ENCODE measurements around the gene OTOP2. TPM values are rescaled to one million over a fixed set of nuclear protein-coding genes. Genes with fewer than 3 reads are reported as not detected.
A peak's percentile ranks its signal among the peaks of the same experiment; 100 is the strongest.

OTOP2 gene
- total and polyA plus RNA-seq, 9 of the 15 experiments (the other 6 are each of a cell fraction or from before 2014, with no cell fraction given): 0.04 to 0.36 (median 0.14) TPM; not detected in 1

DNA sequence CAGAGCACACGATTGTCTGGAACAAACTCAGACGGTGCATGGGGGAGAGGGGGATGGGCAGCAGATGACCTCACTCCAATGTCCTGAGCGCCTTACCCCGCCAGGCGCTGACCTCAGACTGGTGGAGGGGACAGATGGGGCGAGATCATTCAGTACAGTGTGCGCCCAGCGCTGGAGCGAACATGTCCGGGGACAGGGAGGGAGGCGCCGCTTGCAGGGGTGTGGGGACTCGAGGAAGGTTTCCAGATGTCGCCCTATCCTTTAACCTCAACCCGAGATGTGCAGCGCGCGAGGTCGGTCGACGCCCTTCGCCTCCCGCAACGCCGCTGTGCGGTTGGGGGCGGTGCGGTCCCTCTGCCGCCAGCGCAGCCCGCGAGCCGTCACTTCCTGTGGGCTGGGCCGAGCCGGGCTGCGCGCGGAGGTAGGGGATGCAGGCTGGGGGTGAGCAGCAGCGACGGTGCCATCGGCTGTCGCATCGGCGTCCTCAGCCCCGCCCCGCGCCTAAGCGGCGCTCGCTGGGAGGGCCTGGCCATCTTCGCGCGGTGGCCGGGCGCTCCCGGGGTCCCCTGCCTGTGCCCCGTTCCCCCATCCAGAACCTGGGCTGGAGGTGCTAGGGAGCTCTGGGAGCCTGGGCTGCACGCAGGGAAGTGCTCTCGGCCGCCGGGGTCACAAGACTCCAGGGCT is 58.0 kb downstream of the OTOP2 start (continued):
- TF ChIP-seq, protein P1, sequence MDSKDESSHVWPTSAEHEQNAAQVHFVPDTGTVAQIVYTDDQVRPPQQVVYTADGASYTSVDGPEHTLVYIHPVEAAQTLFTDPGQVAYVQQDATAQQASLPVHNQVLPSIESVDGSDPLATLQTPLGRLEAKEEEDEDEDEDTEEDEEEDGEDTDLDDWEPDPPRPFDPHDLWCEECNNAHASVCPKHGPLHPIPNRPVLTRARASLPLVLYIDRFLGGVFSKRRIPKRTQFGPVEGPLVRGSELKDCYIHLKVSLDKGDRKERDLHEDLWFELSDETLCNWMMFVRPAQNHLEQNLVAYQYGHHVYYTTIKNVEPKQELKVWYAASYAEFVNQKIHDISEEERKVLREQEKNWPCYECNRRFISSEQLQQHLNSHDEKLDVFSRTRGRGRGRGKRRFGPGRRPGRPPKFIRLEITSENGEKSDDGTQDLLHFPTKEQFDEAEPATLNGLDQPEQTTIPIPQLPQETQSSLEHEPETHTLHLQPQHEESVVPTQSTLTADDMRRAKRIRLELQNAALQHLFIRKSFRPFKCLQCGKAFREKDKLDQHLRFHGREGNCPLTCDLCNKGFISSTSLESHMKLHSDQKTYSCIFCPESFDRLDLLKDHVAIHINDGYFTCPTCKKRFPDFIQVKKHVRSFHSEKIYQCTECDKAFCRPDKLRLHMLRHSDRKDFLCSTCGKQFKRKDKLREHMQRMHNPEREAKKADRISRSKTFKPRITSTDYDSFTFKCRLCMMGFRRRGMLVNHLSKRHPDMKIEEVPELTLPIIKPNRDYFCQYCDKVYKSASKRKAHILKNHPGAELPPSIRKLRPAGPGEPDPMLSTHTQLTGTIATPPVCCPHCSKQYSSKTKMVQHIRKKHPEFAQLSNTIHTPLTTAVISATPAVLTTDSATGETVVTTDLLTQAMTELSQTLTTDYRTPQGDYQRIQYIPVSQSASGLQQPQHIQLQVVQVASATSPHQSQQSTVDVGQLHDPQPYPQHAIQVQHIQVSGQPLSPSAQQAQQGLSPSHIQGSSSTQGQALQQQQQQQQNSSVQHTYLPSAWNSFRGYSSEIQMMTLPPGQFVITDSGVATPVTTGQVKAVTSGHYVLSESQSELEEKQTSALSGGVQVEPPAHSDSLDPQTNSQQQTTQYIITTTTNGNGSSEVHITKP (IDR thresholded peaks at IDR 0.05; ENCODE audit: partially characterized antibody): peak; percentile 67
- TF ChIP-seq, protein P2, sequence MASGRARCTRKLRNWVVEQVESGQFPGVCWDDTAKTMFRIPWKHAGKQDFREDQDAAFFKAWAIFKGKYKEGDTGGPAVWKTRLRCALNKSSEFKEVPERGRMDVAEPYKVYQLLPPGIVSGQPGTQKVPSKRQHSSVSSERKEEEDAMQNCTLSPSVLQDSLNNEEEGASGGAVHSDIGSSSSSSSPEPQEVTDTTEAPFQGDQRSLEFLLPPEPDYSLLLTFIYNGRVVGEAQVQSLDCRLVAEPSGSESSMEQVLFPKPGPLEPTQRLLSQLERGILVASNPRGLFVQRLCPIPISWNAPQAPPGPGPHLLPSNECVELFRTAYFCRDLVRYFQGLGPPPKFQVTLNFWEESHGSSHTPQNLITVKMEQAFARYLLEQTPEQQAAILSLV (tag; IDR thresholded peaks at IDR 0.05): no peak
- TF ChIP-seq COPS2 (conservative IDR thresholded peaks at IDR 0.05) (no peak), PPARD (CRISPR knock-in tag; IDR thresholded peaks at IDR 0.05) (no peak), U2AF1 (optimal IDR thresholded peaks at IDR 0.05; ENCODE audit: low read depth, low read length) (peak; percentile 47), NCOR1 (IDR thresholded peaks at IDR 0.05) (peak; percentile 60; the same call in 1 of the 2 replicates), ZNF79 (CRISPR knock-in tag; IDR thresholded peaks at IDR 0.05; ENCODE audit: low read depth) (no peak), ZFPM2 (CRISPR knock-in tag; IDR thresholded peaks at IDR 0.05) (no peak), ZNF24 (IDR thresholded peaks at IDR 0.05) (peak; percentile 6; the same call in 1 of the 2 replicates), MED1 (CRISPR knock-in tag; IDR thresholded peaks at IDR 0.05; ENCODE audit: borderline replicate concordance) (no peak), HDAC3 (IDR thresholded peaks at IDR 0.05; ENCODE audit: borderline replicate concordance, partially characterized antibody) (no peak), ELF1 (tag; IDR thresholded peaks at IDR 0.05) (peak; percentile 56; the same call in 1 of the 2 replicates), POLR2AphosphoS5 (IDR thresholded peaks at IDR 0.05; ENCODE audit: control insufficient read depth, insufficient read depth, low read depth, low read length) (no peak; the same call in 1 of the 2 replicates), ZNF778 (CRISPR knock-in tag; IDR thresholded peaks at IDR 0.05) (no peak), KDM5B (IDR thresholded peaks at IDR 0.05; ENCODE audit: insufficient replicate concordance, low read depth, low read length) (peak; percentile 86), PHF20 (IDR thresholded peaks at IDR 0.05; ENCODE audit: partially characterized antibody) (peak; percentile 48), HNRNPK (IDR thresholded peaks at IDR 0.05; ENCODE audit: low read depth, low read length, poor library complexity, severe bottlenecking) (no peak)
- TF ChIP-seq, protein P3, sequence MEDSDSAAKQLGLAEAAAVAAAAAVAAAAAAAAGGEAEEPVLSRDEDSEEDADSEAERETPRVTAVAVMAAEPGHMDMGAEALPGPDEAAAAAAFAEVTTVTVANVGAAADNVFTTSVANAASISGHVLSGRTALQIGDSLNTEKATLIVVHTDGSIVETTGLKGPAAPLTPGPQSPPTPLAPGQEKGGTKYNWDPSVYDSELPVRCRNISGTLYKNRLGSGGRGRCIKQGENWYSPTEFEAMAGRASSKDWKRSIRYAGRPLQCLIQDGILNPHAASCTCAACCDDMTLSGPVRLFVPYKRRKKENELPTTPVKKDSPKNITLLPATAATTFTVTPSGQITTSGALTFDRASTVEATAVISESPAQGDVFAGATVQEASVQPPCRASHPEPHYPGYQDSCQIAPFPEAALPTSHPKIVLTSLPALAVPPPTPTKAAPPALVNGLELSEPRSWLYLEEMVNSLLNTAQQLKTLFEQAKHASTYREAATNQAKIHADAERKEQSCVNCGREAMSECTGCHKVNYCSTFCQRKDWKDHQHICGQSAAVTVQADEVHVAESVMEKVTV (CRISPR knock-in tag; IDR thresholded peaks at IDR 0.05): no peak
- TF ChIP-seq, protein P4, sequence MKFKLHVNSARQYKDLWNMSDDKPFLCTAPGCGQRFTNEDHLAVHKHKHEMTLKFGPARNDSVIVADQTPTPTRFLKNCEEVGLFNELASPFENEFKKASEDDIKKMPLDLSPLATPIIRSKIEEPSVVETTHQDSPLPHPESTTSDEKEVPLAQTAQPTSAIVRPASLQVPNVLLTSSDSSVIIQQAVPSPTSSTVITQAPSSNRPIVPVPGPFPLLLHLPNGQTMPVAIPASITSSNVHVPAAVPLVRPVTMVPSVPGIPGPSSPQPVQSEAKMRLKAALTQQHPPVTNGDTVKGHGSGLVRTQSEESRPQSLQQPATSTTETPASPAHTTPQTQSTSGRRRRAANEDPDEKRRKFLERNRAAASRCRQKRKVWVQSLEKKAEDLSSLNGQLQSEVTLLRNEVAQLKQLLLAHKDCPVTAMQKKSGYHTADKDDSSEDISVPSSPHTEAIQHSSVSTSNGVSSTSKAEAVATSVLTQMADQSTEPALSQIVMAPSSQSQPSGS (CRISPR knock-in tag; IDR thresholded peaks at IDR 0.05): peak; percentile 51; the same call in 1 of the 2 replicates
- TF ChIP-seq, protein P5, sequence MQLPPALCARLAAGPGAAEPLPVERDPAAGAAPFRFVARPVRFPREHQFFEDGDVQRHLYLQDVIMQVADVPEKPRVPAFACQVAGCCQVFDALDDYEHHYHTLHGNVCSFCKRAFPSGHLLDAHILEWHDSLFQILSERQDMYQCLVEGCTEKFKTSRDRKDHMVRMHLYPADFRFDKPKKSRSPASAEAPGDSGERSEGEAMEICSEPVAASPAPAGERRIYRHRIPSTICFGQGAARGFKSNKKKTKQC (CRISPR knock-in tag; IDR thresholded peaks at IDR 0.05): no peak; the same call in 1 of the 2 replicates
